ENCODE results near the gene EVI5.

Gene EVI5

DNA sequence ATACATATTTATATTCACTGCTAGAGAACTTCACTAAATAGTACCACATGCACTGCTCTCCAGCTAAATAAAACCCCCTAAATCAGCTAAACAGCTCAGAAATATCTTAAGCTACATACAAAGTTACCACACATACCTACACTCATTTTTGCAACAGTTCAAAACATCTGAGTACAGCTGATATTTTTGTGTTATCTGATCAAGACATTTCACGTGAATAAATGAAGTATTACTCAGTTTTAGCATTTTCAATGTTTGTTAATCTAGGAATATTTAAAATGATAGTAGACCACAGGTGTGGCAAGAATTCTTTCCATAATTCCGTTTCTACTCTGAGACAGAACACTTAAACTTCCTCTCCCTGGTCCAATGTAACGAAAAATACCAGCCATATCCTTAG is 20.8 kb downstream of the EVI5 start:
- H3K4me3 Mint-ChIP-seq = no peak overlapping the region
- no peaks in the 10 kb centered on the region for H3K9me3 Mint-ChIP-seq
- TF ChIP-seq, protein P1, sequence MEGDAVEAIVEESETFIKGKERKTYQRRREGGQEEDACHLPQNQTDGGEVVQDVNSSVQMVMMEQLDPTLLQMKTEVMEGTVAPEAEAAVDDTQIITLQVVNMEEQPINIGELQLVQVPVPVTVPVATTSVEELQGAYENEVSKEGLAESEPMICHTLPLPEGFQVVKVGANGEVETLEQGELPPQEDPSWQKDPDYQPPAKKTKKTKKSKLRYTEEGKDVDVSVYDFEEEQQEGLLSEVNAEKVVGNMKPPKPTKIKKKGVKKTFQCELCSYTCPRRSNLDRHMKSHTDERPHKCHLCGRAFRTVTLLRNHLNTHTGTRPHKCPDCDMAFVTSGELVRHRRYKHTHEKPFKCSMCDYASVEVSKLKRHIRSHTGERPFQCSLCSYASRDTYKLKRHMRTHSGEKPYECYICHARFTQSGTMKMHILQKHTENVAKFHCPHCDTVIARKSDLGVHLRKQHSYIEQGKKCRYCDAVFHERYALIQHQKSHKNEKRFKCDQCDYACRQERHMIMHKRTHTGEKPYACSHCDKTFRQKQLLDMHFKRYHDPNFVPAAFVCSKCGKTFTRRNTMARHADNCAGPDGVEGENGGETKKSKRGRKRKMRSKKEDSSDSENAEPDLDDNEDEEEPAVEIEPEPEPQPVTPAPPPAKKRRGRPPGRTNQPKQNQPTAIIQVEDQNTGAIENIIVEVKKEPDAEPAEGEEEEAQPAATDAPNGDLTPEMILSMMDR (IDR thresholded peaks at IDR 0.05; ENCODE audit: unreplicated experiment in 3 of 3) = no peak
- H3K4me1 Mint-ChIP-seq = peaks cover 6% of the 10 kb centered on the region
- H3K36me3 Mint-ChIP-seq (ENCODE audit: low read depth) = peaks cover 4% of the 10 kb centered on the region
- H3K27ac Mint-ChIP-seq = no peak overlapping the region
- no peaks in the 10 kb centered on the region for H3K27me3 Mint-ChIP-seq (ENCODE audit: low read depth)

DNA sequence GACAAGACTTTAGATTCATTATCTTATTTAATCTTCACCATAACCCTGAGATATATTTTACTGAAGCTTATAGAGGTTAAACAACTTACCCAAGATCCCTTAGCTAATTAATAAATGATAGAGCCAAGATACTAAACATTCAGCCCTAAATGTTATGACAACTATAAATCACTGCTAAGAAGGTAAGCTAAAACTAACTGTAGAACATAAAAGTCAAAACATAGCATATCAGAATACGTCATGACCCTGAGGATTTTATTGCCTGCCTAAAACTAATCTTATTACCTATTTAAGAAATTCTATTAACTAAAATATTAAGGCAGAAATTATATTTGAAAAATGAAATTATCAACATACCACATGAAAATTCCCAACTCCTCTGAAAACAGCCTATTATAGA is 22.6 kb downstream of the EVI5 start:
- Mint-ChIP-seq H3K4me1 (peaks cover 6% of the 10 kb centered on the region), H3K27ac (no peak overlapping the region), H3K9me3 (no peaks in the 10 kb centered on the region), H3K4me3 (no peak overlapping the region), H3K27me3 (ENCODE audit: low read depth) (no peaks in the 10 kb centered on the region), H3K36me3 (ENCODE audit: low read depth) (no peaks in the 10 kb centered on the region)
- TF ChIP-seq, protein P1 (IDR thresholded peaks at IDR 0.05; ENCODE audit: unreplicated experiment in 3 of 3) = no peak

DNA sequence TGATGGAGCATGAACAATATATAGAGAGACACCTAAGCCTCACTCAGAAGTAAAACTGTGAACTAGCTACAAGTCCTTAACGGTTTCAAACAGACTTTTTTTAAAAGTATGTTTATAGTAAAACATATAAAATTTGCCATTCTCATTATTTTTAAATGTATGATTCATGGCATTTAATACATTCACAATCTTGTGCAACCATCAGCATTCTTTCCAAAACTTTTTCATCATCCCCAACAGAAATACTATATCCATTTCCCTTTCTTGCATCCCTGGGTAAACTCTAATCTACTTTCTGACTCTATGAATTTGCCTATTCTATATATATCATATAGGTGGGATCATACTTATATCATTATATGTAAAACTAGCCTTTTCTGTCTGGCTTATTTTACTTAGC is 25.5 kb downstream of the EVI5 start:
- Mint-ChIP-seq H3K4me1 (peaks cover 6% of the 10 kb centered on the region), H3K4me3 (no peak overlapping the region), H3K27me3 (ENCODE audit: low read depth) (no peaks in the 10 kb centered on the region), H3K36me3 (ENCODE audit: low read depth) (peaks cover 13% of the 10 kb centered on the region), H3K27ac (no peak overlapping the region), H3K9me3 (no peaks in the 10 kb centered on the region)
- TF ChIP-seq, protein P1 (IDR thresholded peaks at IDR 0.05; ENCODE audit: unreplicated experiment in 3 of 3) = no peak

DNA sequence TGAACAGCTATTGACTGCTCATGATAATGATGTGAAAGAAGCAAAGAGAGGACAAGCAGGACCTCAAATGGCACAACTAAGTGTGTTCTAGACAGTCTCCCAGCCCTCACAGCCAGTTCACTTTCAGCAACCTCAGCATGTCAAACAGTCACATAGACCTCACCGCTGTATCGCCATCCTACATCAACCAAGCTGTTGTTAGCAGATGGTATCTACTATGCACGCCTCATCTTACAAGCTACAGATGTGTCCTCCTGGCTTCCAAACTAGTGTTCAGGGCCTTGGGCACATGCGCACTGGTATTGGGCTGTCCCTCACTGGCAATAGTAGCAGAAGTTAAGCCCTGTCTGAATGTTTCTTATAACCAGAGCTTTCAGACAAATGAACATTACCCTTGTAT is 28.4 kb downstream of the EVI5 start:
- Mint-ChIP-seq H3K27me3 (ENCODE audit: low read depth) (no peaks in the 10 kb centered on the region), H3K36me3 (ENCODE audit: low read depth) (peaks cover 13% of the 10 kb centered on the region), H3K27ac (no peak overlapping the region), H3K4me1 (peaks cover 5% of the 10 kb centered on the region), H3K9me3 (no peaks in the 10 kb centered on the region), H3K4me3 (no peak overlapping the region)
- TF ChIP-seq, protein P1 (IDR thresholded peaks at IDR 0.05; ENCODE audit: unreplicated experiment in 3 of 3) = no peak

DNA sequence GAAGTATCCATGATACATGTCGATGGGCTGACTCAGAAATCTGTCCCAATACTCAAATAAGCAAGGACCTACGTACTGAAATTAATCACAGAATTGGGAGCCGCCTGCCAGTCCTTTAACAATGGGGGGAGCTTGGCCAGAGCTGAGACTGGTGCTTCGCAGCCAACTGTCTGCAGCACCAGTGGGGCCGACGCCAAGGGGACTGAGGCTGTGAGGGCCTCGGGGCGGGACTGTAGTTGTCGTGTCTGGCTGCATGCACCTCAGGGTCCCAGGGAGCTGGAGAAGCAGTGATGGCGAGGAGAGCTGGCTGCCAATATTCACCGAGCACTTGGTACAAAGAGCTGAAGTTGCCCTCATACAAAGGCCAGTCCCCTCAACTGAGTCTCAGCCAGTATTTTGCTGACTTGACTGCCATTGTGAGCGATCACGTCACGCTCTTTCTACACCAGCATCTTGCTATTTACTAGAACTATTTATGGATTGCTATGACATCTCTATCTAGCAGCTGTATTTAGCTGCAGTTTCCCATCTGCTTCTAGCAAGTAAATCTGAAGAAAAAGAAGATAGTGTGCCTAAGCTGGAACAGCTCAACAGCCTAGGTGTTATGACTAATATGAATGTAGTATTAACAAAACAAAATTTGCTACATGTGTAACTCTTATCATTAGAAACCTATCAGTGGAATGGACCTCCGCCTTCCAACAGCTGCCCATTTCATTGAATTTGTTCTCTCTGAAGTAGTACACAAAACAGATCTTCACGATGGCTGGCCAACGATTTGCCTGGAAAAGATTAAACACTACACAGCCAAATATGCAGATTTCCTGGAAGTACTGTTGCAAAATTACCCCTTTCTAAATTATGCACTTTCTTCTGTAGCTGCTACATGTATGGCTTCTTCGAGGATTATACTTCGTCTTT is 29.1 kb downstream of the EVI5 start:
- no peak overlapping the region for H3K4me3 Mint-ChIP-seq
- no peaks in the 10 kb centered on the region for H3K9me3 Mint-ChIP-seq
- no peak overlapping the region for H3K27ac Mint-ChIP-seq
- H3K36me3 Mint-ChIP-seq (ENCODE audit: low read depth) = peaks cover 13% of the 10 kb centered on the region
- H3K4me1 Mint-ChIP-seq = peaks cover 5% of the 10 kb centered on the region
- no peaks in the 10 kb centered on the region for H3K27me3 Mint-ChIP-seq (ENCODE audit: low read depth)
- TF ChIP-seq, protein P1 (IDR thresholded peaks at IDR 0.05; ENCODE audit: unreplicated experiment in 3 of 3) = no peak

DNA sequence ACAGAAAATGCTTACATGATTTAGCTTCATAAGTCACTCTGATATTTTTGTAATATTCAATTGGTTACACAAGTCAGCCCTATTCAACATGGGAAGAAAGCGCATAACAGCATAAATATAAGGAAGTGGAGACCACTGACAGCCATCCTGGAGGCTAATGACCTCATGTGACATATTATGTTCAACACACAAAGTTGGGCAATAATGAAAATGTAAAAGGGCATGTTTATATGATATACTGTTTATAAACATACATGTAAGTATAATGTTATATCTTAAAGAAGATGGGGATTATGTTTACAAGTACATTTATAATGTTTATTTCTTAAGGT is 30.2 kb downstream of the EVI5 start:
- no peaks in the 10 kb centered on the region for H3K9me3 Mint-ChIP-seq
- no peaks in the 10 kb centered on the region for H3K27me3 Mint-ChIP-seq (ENCODE audit: low read depth)
- H3K36me3 Mint-ChIP-seq (ENCODE audit: low read depth) = peaks cover 13% of the 10 kb centered on the region
- no peak overlapping the region for H3K27ac Mint-ChIP-seq
- no peak overlapping the region for H3K4me3 Mint-ChIP-seq
- TF ChIP-seq, protein P1 (IDR thresholded peaks at IDR 0.05; ENCODE audit: unreplicated experiment in 3 of 3) = no peak
- peaks cover 5% of the 10 kb centered on the region for H3K4me1 Mint-ChIP-seq
